GM21528 (cell line): Measurements from ENCODE around the gene EFCAB13.

ENCODE experiments used
- ATAC-seq: cut with Tn5 transposase; IDR thresholded peaks from one replicate; pipeline ENCODE4 v1.9.1; 2021; ENCODE audit warnings: mild to moderate bottlenecking, moderate library complexity; ENCODE audit not compliant: unreplicated experiment, low FRiP score

The EFCAB13 gene

DNA sequence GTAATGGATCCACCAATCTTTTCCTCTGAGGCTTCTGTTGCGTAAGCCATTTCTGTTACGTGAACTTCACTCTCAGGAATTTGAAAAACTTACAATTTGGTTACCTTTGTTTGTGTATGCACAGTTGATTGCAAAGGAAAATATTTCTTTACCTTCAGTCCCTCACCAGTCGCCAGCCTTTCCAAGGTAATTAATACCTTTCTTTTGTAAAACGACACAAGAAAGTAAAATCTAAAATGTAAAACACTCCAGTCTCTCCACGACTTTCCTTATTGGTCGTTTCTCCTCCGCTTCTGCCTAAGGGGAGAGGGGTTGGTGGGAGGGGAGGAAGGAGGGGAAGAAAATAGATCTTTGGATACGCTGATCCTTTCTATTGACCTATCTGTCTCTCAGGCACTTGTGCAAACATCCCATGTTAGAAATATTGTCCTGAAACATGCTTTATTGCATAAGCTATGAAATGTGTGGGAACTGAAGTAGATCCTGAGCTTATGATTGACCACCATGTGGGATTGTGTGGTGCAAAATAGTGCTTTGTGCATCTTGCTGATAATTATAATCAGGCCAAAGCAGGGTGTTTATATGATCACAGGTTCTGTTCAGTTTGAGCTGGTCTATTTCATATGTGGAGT, 32.4 kb upstream of the EFCAB13 start:
- ATAC-seq: no peak

GRCh38 chr17:47292206-47292605, 31.5 kb upstream of the EFCAB13 start:
- ATAC-seq: no peak

- no peak for ATAC-seq
Observed at GRCh38 chr17:47295037-47295873, 28.5 kb upstream of the EFCAB13 start.

- ATAC-seq: no peak
Observed at GRCh38 chr17:47295874-47296255, 27.9 kb upstream of the EFCAB13 start.

- no peak for ATAC-seq
Observed at GRCh38 chr17:47297661-47298400, 25.9 kb upstream of the EFCAB13 start.

- ATAC-seq: no peak
Observed at GRCh38 chr17:47298712-47299111, 25.0 kb upstream of the EFCAB13 start.

GRCh38 chr17:47299239-47299910, 24.4 kb upstream of the EFCAB13 start:
- ATAC-seq: no peak

GRCh38 chr17:47300718-47301117, 23.0 kb upstream of the EFCAB13 start:
- no peak for ATAC-seq

DNA sequence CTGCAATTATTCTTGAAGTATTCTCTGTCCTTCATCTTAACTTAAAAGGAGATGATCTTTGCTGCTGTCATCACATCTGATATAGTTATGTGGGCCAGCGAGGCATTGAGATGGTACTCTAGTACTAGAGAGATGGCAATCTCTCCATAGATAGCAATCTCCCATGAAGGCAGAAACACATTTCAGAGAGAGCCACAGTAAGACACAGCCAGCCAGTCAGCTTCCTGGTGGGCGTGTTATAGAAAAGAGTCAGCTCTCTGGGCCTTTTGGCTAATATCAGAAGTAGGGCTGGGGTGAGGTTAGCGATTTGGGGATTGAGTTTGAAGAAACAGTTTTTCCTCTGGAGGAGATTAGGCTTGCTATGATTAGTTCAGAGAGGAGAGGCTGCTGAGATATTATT, 22.6 kb upstream of the EFCAB13 start:
- ATAC-seq: no peak

GRCh38 chr17:47301831-47302230, 21.9 kb upstream of the EFCAB13 start:
- ATAC-seq: no peak

DNA sequence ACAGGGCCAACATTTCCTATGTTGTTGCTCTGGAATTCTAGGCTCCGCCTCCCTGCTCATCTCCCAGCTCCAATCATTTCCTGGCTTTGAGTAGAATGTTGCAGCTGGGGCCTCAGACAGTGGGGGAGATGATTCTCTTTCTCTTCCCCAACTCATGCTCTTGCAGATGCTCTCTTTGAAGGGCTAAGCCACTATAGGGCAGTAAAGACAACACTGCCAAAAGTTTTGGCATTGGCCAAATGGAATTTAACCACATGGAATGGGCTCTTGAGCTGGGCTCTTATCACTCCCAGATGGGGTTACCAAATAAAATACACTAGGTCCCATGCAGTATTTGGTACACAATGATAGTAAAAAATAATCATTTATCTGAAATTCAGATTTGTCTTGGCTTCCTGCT, 19.6 kb upstream of the EFCAB13 start:
- ATAC-seq: no peak

DNA sequence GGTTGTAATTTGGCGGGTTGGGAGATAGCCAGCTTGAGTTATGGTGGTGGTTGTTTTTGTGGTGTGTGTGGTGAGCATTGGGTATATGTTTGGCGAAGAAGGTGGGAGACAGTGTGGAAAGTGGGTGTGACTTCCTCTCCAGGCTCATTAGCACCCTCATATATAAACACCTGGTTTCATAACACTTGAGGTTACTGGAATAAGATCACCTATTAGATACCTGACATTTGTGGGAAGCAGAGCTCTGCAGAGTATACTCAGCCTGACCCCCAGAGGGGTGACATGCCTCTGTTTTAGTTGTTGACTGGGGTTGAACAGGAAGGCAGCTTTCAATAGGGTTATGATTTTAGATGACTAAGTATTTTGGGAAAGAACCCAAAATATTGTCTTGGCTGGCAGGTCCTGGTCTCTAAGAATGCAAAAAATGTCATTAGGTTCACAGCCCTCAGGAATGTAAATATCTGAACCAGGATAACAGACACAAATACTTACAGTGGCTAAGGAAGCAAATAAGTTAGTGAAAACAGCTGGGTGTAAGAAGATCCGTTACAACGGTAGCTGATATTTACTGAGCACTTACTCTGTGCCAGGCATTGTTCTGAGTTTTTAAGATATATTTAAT, 18.3 kb upstream of the EFCAB13 start:
- ATAC-seq: no peak

GRCh38 chr17:47310186-47310733, 13.5 kb upstream of the EFCAB13 start:
- no peak for ATAC-seq

- no peak for ATAC-seq
Observed at GRCh38 chr17:47311420-47311819, 12.3 kb upstream of the EFCAB13 start.

- ATAC-seq: no peak
Observed at GRCh38 chr17:47315451-47316266, 8.1 kb upstream of the EFCAB13 start.

- no peak for ATAC-seq
Observed at GRCh38 chr17:47316311-47316710, 7.4 kb upstream of the EFCAB13 start.

DNA sequence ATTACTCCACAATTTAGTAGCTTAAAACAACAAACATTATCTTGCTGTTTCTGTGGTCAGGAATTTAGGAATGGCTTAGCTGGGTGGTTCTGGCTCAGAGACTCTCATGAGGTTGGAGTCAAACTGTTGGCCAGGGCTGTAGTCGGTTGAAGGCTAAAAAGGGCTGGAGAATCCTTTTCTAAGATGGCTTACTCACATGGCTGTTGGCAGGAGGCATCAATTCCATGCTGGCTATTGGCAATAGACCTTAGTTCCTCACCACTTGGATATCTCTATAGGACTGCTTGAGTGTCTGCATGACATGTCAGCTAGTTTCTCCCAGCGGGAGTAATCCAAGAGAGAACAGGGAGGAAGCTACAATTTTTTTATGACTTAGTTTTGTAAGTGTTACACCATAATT, 6.6 kb upstream of the EFCAB13 start:
- ATAC-seq: no peak

- ATAC-seq: no peak
Observed at GRCh38 chr17:47318197-47318918, 5.4 kb upstream of the EFCAB13 start.
